NT2/D1 (cell line): ENCODE data around the gene KRTAP5-9.
"Not testable (repeated sequence)": the region's sequence is repeated elsewhere in the genome, so short reads cannot be mapped to it uniquely, and the experiment has no call there.

Experiments
- SUZ12 ChIP-seq: IDR thresholded peaks from 2 replicates; pipeline ENCODE4 v1.6.1; 2011; ENCODE audit not compliant: insufficient read length, insufficient read depth; ENCODE audit errors: extremely low read depth
- YY1 ChIP-seq: IDR thresholded peaks from 2 replicates; pipeline ENCODE4 v1.6.1; 2011; ENCODE audit not compliant: insufficient read length, insufficient read depth
- ZNF274 ChIP-seq: IDR thresholded peaks from 2 replicates; pipeline ENCODE4 v1.6.1; 2011; ENCODE audit warnings: mild to moderate bottlenecking, low read depth, low read length

DNA sequence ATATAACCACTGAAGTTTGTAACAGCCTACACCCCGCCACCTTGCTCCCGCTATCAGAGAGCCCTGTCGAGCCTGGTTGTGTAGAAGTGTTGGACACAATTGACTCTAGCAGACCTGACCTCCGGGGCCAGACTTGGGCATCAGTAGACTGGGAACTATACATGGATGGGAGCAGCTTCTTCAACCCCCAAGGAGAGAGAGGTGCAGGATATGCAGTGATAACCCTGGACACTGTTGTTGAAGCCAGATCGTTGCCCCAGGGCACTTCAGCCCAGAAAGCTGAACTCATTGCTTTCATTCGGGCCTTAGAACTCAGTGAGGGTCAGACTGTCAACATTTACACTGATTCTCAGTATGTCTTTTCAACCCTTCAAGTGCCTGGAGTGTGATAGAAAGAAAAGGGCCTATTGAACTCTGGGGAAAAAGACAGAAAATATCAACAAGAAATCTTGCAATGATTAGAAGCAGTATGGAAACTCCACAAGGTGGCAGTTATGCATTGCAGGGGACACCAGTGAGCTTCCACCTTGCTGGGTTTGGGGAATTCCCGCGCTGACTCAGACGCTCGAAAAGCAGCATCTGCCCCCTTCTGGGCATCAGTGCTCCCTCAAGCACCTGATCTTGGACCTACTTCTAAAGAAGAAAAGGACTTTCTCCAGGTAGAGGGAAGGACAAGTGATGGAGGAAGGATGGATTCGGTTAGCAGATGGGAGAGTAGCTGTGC, 40.8 kb downstream of the KRTAP5-9 start:
- TF ChIP-seq ZNF274, YY1, SUZ12: not testable (repeated sequence)
